Dermis microvascular lymphatic vessel endothelial cell (primary cell): Measurements from ENCODE around the gene SERINC1. TPM values are rescaled to one million over a fixed set of nuclear protein-coding genes. Genes with fewer than 3 reads are reported as not detected.
"Not testable (repeated sequence)": the region's sequence is repeated elsewhere in the genome, so short reads cannot be mapped to it uniquely, and the experiment has no call there.

Source experiments
- DNase-seq, 2 donors: peaks; one replicate each; pipeline versions ENCODE4 v3.0.0 to v3.0.0-alpha.2; 2010; ENCODE audit warnings: low read depth in 2 of 2
- total RNA-seq: library from RNA; depleted of rRNA; stranded (reverse); fragments of >200 nt; gene quantifications from 2 replicates; pipeline ENCODE4 v1.2.1, GENCODE V29; 2014

SERINC1 gene
- 164 and 205 TPM in 2 replicates for total RNA-seq

- peak; percentile 87 to 95 for DNase-seq
These were observed at the start of gene SERINC1 for GRCh38 chr6:122471107-122472021. Gene SERINC1 (minus strand): TSS chr6:122471807. CDS start chr6:122471737, 70 bp downstream.

GRCh38 chr6:122511193-122511924, 39.8 kb upstream of the SERINC1 start:
- no peak for DNase-seq

GRCh38 chr6:122505170-122505569, 33.6 kb upstream of the SERINC1 start:
- not testable (repeated sequence) for DNase-seq

- DNase-seq = no peak
These were observed 29.9 kb upstream of the SERINC1 start for GRCh38 chr6:122501475-122501874.

GRCh38 chr6:122495612-122496011, 24.0 kb upstream of the SERINC1 start:
- DNase-seq = no peak

GRCh38 chr6:122494665-122495272, 23.2 kb upstream of the SERINC1 start:
- no peak for DNase-seq

- peak; percentile 33 to 68 for DNase-seq
These were observed 20.4 kb upstream of the SERINC1 start for GRCh38 chr6:122491919-122492555.

- DNase-seq = no peak
These were observed 19.0 kb upstream of the SERINC1 start for GRCh38 chr6:122490607-122491006.

GRCh38 chr6:122484760-122485159, 13.2 kb upstream of the SERINC1 start:
- DNase-seq = no peak

- no peak for DNase-seq
These were observed 11.1 kb upstream of the SERINC1 start for GRCh38 chr6:122482750-122483080.

- peak in 1 of 2 donors; percentile 42 for DNase-seq
These were observed 4.5 kb upstream of the SERINC1 start for GRCh38 chr6:122476131-122476530.

GRCh38 chr6:122472022-122472340, 374 bp upstream of the SERINC1 start:
- DNase-seq = no peak

GRCh38 chr6:122461885-122462284, 9.7 kb downstream of the SERINC1 start:
- DNase-seq = no peak

- not testable (repeated sequence) for DNase-seq
These were observed 11.7 kb downstream of the SERINC1 start for GRCh38 chr6:122459865-122460416.

GRCh38 chr6:122459240-122459639, 12.4 kb downstream of the SERINC1 start:
- DNase-seq = no peak

GRCh38 chr6:122458087-122458486, 13.5 kb downstream of the SERINC1 start:
- no peak for DNase-seq

GRCh38 chr6:122455116-122455515, 16.5 kb downstream of the SERINC1 start:
- not testable (repeated sequence) for DNase-seq

- DNase-seq = no peak
These were observed 16.9 kb downstream of the SERINC1 start for GRCh38 chr6:122454673-122455072.

- no peak for DNase-seq
These were observed 19.1 kb downstream of the SERINC1 start for GRCh38 chr6:122452509-122452908.

- DNase-seq = no peak
These were observed 22.5 kb downstream of the SERINC1 start for GRCh38 chr6:122449069-122449468.

- DNase-seq = no peak
These were observed 26.3 kb downstream of the SERINC1 start for GRCh38 chr6:122445274-122445673.

- no peak for DNase-seq
These were observed 32.6 kb downstream of the SERINC1 start for GRCh38 chr6:122438975-122439374.
